Measurements from ENCODE around the gene TTC16. TPM values are rescaled to one million over a fixed set of nuclear protein-coding genes. Genes with fewer than 3 reads are reported as not detected.

The TTC16 gene
- total RNA-seq, 1 experiment from 2014 or later = not detected

DNA sequence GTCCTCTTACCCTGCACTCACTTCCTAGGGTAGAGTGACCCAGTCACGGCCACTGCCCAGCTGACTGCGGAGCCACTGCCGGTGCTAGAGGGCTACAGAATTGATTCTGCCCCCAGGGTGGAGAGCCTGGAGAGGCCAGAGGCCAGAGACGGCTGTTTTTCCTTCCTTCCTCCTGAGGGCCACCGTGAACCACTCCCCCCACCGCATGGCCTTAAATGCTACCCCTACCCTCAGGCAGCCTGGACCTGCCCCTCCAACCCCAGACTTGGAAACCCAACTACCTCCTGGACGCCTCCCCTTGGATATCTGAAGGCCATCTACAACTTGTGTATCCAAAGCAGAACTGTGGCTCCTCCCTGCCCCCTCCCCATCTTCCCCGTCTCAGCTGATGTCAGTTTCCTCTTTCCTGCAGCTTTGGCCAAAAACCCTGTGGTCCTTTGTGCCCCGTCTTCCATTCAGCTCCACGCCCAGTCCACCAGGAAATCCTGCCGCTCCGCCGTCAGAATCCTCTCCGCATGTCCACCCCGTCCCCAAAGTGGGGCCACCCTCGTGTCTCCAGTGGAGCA lies 46.3 kb downstream of the TTC16 start:
- H3T11ph ChIP-seq (ENCODE audit: low read length) = no peak overlapping the region
- H4K20me1 ChIP-seq (ENCODE audit: control insufficient read depth, insufficient read depth, insufficient read length) = no peaks in the 10 kb centered on the region
- no peak overlapping the region for H2BK120ac ChIP-seq (ENCODE audit: low read depth, low read length, poor library complexity, severe bottlenecking)
- no peak overlapping the region for H2AK5ac ChIP-seq (ENCODE audit: insufficient read length, low read length)
- Mint-ChIP-seq H3K27ac (peak overlapping the region; percentile 3 to 83 (median 16); a peak in 3 of 7 replicates), H3K27me3 (ENCODE audit: low read depth) (peaks cover 13% of the 10 kb centered on the region), H3K9me3 (no peaks in the 10 kb centered on the region; a peak in 1 of 5 replicates), H3K36me3 (ENCODE audit: insufficient read depth in 1 of 3, low read depth in 3 of 3) (no peaks in the 10 kb centered on the region), H3K4me1 (peaks cover 31 to 39% of the 10 kb centered on the region in 2 experiments), H3K4me3 (peak overlapping the region in 1 of 2 experiments; percentile 57; a peak in 3 of 5 replicates)
- no peaks in the 10 kb centered on the region for H3K27me3 ChIP-seq (ENCODE audit: insufficient read depth, low read length)
- H3K27ac ChIP-seq (ENCODE audit: insufficient read length, low read depth, low read length) = no peak overlapping the region
- H3K4me2 ChIP-seq (ENCODE audit: insufficient read depth, insufficient read length, low read length) = no peak overlapping the region
- H2BK12ac ChIP-seq (ENCODE audit: insufficient read length, low read depth, low read length) = no peak overlapping the region
- H3K9ac ChIP-seq (ENCODE audit: extremely low read depth, insufficient read length, low read length) = no peak overlapping the region
- H2BK20ac ChIP-seq (ENCODE audit: low read depth, low read length, poor library complexity, severe bottlenecking) = no peak overlapping the region
- no peak overlapping the region for H2BK5ac ChIP-seq (ENCODE audit: insufficient read length, low read length)
- no peak overlapping the region for H3K56ac ChIP-seq (ENCODE audit: insufficient read length, low read depth, low read length)
- no peak overlapping the region for H3K23ac ChIP-seq (ENCODE audit: insufficient read length, low read depth, low read length)
- H3K79me2 ChIP-seq (ENCODE audit: insufficient read depth, low read length) = no peaks in the 10 kb centered on the region
- TF ChIP-seq, protein P1, sequence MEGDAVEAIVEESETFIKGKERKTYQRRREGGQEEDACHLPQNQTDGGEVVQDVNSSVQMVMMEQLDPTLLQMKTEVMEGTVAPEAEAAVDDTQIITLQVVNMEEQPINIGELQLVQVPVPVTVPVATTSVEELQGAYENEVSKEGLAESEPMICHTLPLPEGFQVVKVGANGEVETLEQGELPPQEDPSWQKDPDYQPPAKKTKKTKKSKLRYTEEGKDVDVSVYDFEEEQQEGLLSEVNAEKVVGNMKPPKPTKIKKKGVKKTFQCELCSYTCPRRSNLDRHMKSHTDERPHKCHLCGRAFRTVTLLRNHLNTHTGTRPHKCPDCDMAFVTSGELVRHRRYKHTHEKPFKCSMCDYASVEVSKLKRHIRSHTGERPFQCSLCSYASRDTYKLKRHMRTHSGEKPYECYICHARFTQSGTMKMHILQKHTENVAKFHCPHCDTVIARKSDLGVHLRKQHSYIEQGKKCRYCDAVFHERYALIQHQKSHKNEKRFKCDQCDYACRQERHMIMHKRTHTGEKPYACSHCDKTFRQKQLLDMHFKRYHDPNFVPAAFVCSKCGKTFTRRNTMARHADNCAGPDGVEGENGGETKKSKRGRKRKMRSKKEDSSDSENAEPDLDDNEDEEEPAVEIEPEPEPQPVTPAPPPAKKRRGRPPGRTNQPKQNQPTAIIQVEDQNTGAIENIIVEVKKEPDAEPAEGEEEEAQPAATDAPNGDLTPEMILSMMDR (conservative IDR thresholded peaks at IDR 0.05) = no peak
- H3K23me2 ChIP-seq (ENCODE audit: insufficient read length, low read depth, low read length, poor library complexity, severe bottlenecking) = no peaks in the 10 kb centered on the region
- no peaks in the 10 kb centered on the region for H3K9me3 ChIP-seq (ENCODE audit: control insufficient read depth, low read depth, low read length)
- H3K18ac ChIP-seq (ENCODE audit: insufficient read length, low read depth, low read length) = no peak overlapping the region
- no peak overlapping the region for H2AFZ ChIP-seq (ENCODE audit: low read length)
- H3K79me1 ChIP-seq (ENCODE audit: insufficient read depth, low read depth, low read length, poor library complexity, severe bottlenecking) = no peaks in the 10 kb centered on the region
- no peak for DNase-seq
- no peak overlapping the region; the same call in 1 of the 2 replicates for H3K14ac ChIP-seq (ENCODE audit: insufficient read depth, low read length)
- H4K8ac ChIP-seq (replicated peaks; ENCODE audit: insufficient read length, low read depth, low read length) = no peak overlapping the region
- WGBS (ENCODE audit: extremely low coverage, insufficient read length, low lambda C conversion rate) = no CpG with 5 or more reads among the region's 16 CpGs
- H2BK15ac ChIP-seq (ENCODE audit: low read depth, low read length) = no peak overlapping the region
- H3K4ac ChIP-seq (ENCODE audit: low read depth, low read length) = no peak overlapping the region
- no peak overlapping the region for H4K91ac ChIP-seq (ENCODE audit: insufficient read length, low read depth, low read length)
- H3K4me1 ChIP-seq (ENCODE audit: insufficient read depth, low read length) = peaks cover 7% of the 10 kb centered on the region; the same call in 1 of the 2 replicates
- no peak overlapping the region for H4K5ac ChIP-seq (ENCODE audit: insufficient read length, low read depth, low read length)
